ENCODE data around the gene RGCC. TPM values are rescaled to one million over a fixed set of nuclear protein-coding genes. Genes with fewer than 3 reads are reported as not detected.

RGCC gene
- polyA plus RNA-seq, 1 donor from 2014 or later, result not detected

- H3K27ac ChIP-seq (ENCODE audit: low read length), result no peak overlapping the region
- H3K27me3 ChIP-seq (ENCODE audit: insufficient read depth, low read depth, low read length), result no peaks in the 10 kb centered on the region
- H3K9me3 ChIP-seq (ENCODE audit: low read length), result no peaks in the 10 kb centered on the region
- no peak overlapping the region for H3K9ac ChIP-seq (ENCODE audit: low read length)
- no peaks in the 10 kb centered on the region for H4K20me1 ChIP-seq (ENCODE audit: insufficient read depth)
- no peak overlapping the region for H3K4me3 ChIP-seq (ENCODE audit: low read length)
- no peak overlapping the region for H3K4me2 ChIP-seq (ENCODE audit: low read length)
- H2AFZ ChIP-seq (ENCODE audit: low read depth, low read length), result no peak overlapping the region
- TF ChIP-seq REST (IDR thresholded peaks at IDR 0.05; ENCODE audit: borderline replicate concordance), result no peak
- TF ChIP-seq CTCF (IDR thresholded peaks at IDR 0.05; ENCODE audit: poor library complexity, severe bottlenecking), result no peak
- TF ChIP-seq EP300 (conservative IDR thresholded peaks at IDR 0.05; ENCODE audit: poor library complexity, severe bottlenecking), result no peak
- TF ChIP-seq MXI1 (conservative IDR thresholded peaks at IDR 0.05; ENCODE audit: poor library complexity, severe bottlenecking), result no peak
- no peak for TF ChIP-seq EZH2 (IDR thresholded peaks at IDR 0.05; ENCODE audit: borderline replicate concordance, insufficient read depth, low read length, poor library complexity, severe bottlenecking)
- TF ChIP-seq RAD21 (conservative IDR thresholded peaks at IDR 0.05), result no peak
- no peak for TF ChIP-seq TAF1 (IDR thresholded peaks at IDR 0.05; ENCODE audit: low read depth)
- TF ChIP-seq POLR2AphosphoS5 (IDR thresholded peaks at IDR 0.05), result no peak
- TF ChIP-seq SMC3 (conservative IDR thresholded peaks at IDR 0.05; ENCODE audit: poor library complexity), result no peak
- no peaks in the 10 kb centered on the region for H3K9me2 ChIP-seq (ENCODE audit: insufficient read depth, low read length)
- H3F3A ChIP-seq (ENCODE audit: insufficient read depth, low read length, poor library complexity, severe bottlenecking), result no peaks in the 10 kb centered on the region
- H3K36me3 ChIP-seq (ENCODE audit: insufficient read depth, low read length), result no peaks in the 10 kb centered on the region
- H3K79me2 ChIP-seq (replicated peaks; ENCODE audit: insufficient read depth, low read length), result no peaks in the 10 kb centered on the region
Measured at GRCh38 chr13:41419206-41419605, 38.1 kb upstream of the RGCC start.

GRCh38 chr13:41420146-41420545 is 37.2 kb upstream of the RGCC start:
- no peak overlapping the region for H2AFZ ChIP-seq (ENCODE audit: low read depth, low read length)
- no peak overlapping the region for H3K27ac ChIP-seq (ENCODE audit: low read length)

More at GRCh38 chr13:41420146-41420545, 37.2 kb upstream of the RGCC start:
- no peaks in the 10 kb centered on the region for H3K79me2 ChIP-seq (replicated peaks; ENCODE audit: insufficient read depth, low read length)
- H3K9ac ChIP-seq (ENCODE audit: low read length), result no peak overlapping the region
- H3K9me2 ChIP-seq (ENCODE audit: insufficient read depth, low read length), result no peaks in the 10 kb centered on the region
- no peak overlapping the region for H3K4me2 ChIP-seq (ENCODE audit: low read length)
- H3K27me3 ChIP-seq (ENCODE audit: insufficient read depth, low read depth, low read length), result no peaks in the 10 kb centered on the region
- no peaks in the 10 kb centered on the region for H3K9me3 ChIP-seq (ENCODE audit: low read length)
- no peak overlapping the region for H3K4me3 ChIP-seq (ENCODE audit: low read length)
- H3F3A ChIP-seq (ENCODE audit: insufficient read depth, low read length, poor library complexity, severe bottlenecking), result no peaks in the 10 kb centered on the region
- TF ChIP-seq TAF1 (IDR thresholded peaks at IDR 0.05; ENCODE audit: low read depth) (no peak), SMC3 (conservative IDR thresholded peaks at IDR 0.05; ENCODE audit: poor library complexity) (no peak), POLR2AphosphoS5 (IDR thresholded peaks at IDR 0.05) (no peak), MXI1 (conservative IDR thresholded peaks at IDR 0.05; ENCODE audit: poor library complexity, severe bottlenecking) (no peak), EZH2 (IDR thresholded peaks at IDR 0.05; ENCODE audit: borderline replicate concordance, insufficient read depth, low read length, poor library complexity, severe bottlenecking) (no peak), RAD21 (conservative IDR thresholded peaks at IDR 0.05) (no peak), REST (IDR thresholded peaks at IDR 0.05; ENCODE audit: borderline replicate concordance) (no peak), CTCF (IDR thresholded peaks at IDR 0.05; ENCODE audit: poor library complexity, severe bottlenecking) (no peak), EP300 (conservative IDR thresholded peaks at IDR 0.05; ENCODE audit: poor library complexity, severe bottlenecking) (no peak)
- no peaks in the 10 kb centered on the region for H3K36me3 ChIP-seq (ENCODE audit: insufficient read depth, low read length)
- no peaks in the 10 kb centered on the region for H4K20me1 ChIP-seq (ENCODE audit: insufficient read depth)
